ENCODE measurements around the gene DNAH7.

- TF ChIP-seq CTCF (IDR thresholded peaks at IDR 0.05) (no peak), POLR2AphosphoS5 (IDR thresholded peaks at IDR 0.05) (no peak), POLR2A (IDR thresholded peaks at IDR 0.05) (no peak)
These were observed 169.4 kb downstream of the DNAH7 start for GRCh38 chr2:195899226-195899625.
